GM12878 (cell line): Measurements from ENCODE around the gene POLN.

Experiments
- CHD2 ChIP-seq: IDR thresholded peaks from 2 replicates; pipeline ENCODE4 v1.6.1; 2011; ENCODE audit warnings: low read depth, low read length, improper control_type of control experiment, borderline replicate concordance
- ETV6 ChIP-seq, 2 experiments: fragments of 450-650 bp in 1 of 2; IDR thresholded peaks in 1 of 2; conservative IDR thresholded peaks in 1 of 2; 2 replicates each; pipeline ENCODE4 v1.6.1; 2014; ENCODE audit warnings: antibody characterized with exemption in 1 of 2, borderline replicate concordance in 1 of 2, low read depth in 1 of 2, mild to moderate bottlenecking in 1 of 2, moderate library complexity in 1 of 2
- EZH2 ChIP-seq: IDR thresholded peaks from 2 replicates; pipeline ENCODE4 v1.6.1; 2012; ENCODE audit warnings: low read depth, mild to moderate bottlenecking, control low read depth, inconsistent platforms, low read length, borderline replicate concordance; ENCODE audit not compliant: control insufficient read depth
- GABPA ChIP-seq: IDR thresholded peaks from 2 replicates; pipeline ENCODE4 v1.6.1; 2014; ENCODE audit warnings: antibody characterized with exemption, low read depth, mild to moderate bottlenecking, inconsistent platforms
- GATAD2B ChIP-seq: fragments of 450-650 bp; conservative IDR thresholded peaks from 2 replicates; pipeline ENCODE4 v1.6.1; 2017; ENCODE audit warnings: low read depth, mild to moderate bottlenecking, moderate library complexity
- MAX ChIP-seq: IDR thresholded peaks from 2 replicates; pipeline ENCODE4 v1.6.1; 2012; ENCODE audit warnings: low read depth, low read length, improper control_type of control experiment
- MYC ChIP-seq: IDR thresholded peaks from 2 replicates; pipeline ENCODE4 v1.6.1; 2011; ENCODE audit warnings: mild to moderate bottlenecking, low read length, moderate library complexity, inconsistent platforms; ENCODE audit not compliant: insufficient read depth, insufficient replicate concordance, insufficient read length, severe bottlenecking
- POLR2A ChIP-seq: IDR thresholded peaks from 2 replicates; pipeline ENCODE4 v1.6.1; 2011; ENCODE audit warnings: low read depth, mild to moderate bottlenecking, low read length
- SMC3 ChIP-seq: IDR thresholded peaks from 2 replicates; pipeline ENCODE4 v1.6.1; 2011; ENCODE audit warnings: low read length, improper control_type of control experiment, borderline replicate concordance
- TCF7 ChIP-seq: IDR thresholded peaks from 2 replicates; pipeline ENCODE4 v1.6.1; 2014; ENCODE audit warnings: antibody characterized with exemption, borderline replicate concordance
- YY1 ChIP-seq: IDR thresholded peaks from 2 replicates; pipeline ENCODE4 v1.6.1; 2011; ENCODE audit warnings: low read depth, mild to moderate bottlenecking, low read length
- TF ChIP-seq, protein P1 (sequence below), 3 experiments: IDR thresholded peaks in 2 of 3; conservative IDR thresholded peaks in 1 of 3; 2 replicates each; pipeline ENCODE4 v1.5.1; 2011; ENCODE audit warnings: low read depth in 3 of 3, low read length in 3 of 3, mild to moderate bottlenecking in 3 of 3, control low read depth in 2 of 3, moderate library complexity in 2 of 3, inconsistent platforms in 1 of 3, mixed read lengths in 1 of 3; ENCODE audit not compliant: control insufficient read depth in 2 of 3, insufficient read depth in 1 of 3; ENCODE audit errors: extremely low read depth in 1 of 3
- TF ChIP-seq, protein P2 (sequence below): IDR thresholded peaks from 2 replicates; pipeline ENCODE4 v1.6.1; 2011; ENCODE audit warnings: mild to moderate bottlenecking, low read depth, low read length, moderate library complexity; ENCODE audit not compliant: insufficient replicate concordance

DNA sequence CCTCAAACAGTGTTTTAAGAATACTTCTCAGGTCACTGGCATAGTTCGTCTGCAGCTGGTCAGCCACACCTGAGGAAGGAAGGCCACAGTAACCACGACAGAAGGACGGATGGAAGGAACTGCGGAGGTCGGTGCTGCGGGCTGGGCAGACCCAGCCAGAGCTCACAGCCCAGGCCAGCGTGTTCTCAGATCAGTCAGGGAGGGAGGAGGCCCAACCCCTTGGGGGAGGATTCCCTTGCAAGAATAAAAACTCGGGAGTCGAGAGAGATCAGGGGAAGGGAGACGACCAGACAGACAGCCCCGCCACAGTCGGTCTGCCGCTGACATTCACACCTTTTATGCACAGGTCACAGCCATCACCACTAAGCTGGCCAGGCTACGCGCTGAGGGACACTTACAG, 31.3 kb upstream of the POLN start:
- TF ChIP-seq, protein P1, sequence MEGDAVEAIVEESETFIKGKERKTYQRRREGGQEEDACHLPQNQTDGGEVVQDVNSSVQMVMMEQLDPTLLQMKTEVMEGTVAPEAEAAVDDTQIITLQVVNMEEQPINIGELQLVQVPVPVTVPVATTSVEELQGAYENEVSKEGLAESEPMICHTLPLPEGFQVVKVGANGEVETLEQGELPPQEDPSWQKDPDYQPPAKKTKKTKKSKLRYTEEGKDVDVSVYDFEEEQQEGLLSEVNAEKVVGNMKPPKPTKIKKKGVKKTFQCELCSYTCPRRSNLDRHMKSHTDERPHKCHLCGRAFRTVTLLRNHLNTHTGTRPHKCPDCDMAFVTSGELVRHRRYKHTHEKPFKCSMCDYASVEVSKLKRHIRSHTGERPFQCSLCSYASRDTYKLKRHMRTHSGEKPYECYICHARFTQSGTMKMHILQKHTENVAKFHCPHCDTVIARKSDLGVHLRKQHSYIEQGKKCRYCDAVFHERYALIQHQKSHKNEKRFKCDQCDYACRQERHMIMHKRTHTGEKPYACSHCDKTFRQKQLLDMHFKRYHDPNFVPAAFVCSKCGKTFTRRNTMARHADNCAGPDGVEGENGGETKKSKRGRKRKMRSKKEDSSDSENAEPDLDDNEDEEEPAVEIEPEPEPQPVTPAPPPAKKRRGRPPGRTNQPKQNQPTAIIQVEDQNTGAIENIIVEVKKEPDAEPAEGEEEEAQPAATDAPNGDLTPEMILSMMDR (IDR thresholded peaks at IDR 0.05 in 2 of 3, conservative IDR thresholded peaks at IDR 0.05 in 1 of 3; ENCODE audit: control insufficient read depth in 2 of 3, extremely low read depth in 1 of 3, insufficient read depth in 1 of 3, low read depth in 3 of 3, low read length in 3 of 3): no peak
- TF ChIP-seq GATAD2B (no peak), CHD2 (no peak), SMC3 (no peak), MYC (no peak), TCF7 (no peak), GABPA (no peak), EZH2 (no peak), YY1 (no peak), POLR2A (no peak), MAX (no peak), ETV6 (conservative IDR thresholded peaks at IDR 0.05 in 1 of 2, IDR thresholded peaks at IDR 0.05 in 1 of 2; ENCODE audit: borderline replicate concordance in 1 of 2, low read depth in 1 of 2) (no peak)
- TF ChIP-seq, protein P2, sequence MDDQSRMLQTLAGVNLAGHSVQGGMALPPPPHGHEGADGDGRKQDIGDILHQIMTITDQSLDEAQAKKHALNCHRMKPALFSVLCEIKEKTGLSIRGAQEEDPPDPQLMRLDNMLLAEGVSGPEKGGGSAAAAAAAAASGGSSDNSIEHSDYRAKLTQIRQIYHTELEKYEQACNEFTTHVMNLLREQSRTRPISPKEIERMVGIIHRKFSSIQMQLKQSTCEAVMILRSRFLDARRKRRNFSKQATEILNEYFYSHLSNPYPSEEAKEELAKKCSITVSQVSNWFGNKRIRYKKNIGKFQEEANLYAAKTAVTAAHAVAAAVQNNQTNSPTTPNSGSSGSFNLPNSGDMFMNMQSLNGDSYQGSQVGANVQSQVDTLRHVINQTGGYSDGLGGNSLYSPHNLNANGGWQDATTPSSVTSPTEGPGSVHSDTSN: no peak
